K562 (cell line): ENCODE data around the gene ELOVL7. TPM values are rescaled to one million over a fixed set of nuclear protein-coding genes. Genes with fewer than 3 reads are reported as not detected.

Experiments used
- BHLHE40 ChIP-seq: IDR thresholded peaks from 2 replicates; pipeline ENCODE4 v1.6.1; 2011; ENCODE audit warnings: low read length, improper control_type of control experiment
- CEBPG ChIP-seq, 3 experiments: fragments of 200-800 bp in 1 of 3; sonication (Bioruptor generic) in 1 of 3; sonication (generic) in 1 of 3; formaldehyde crosslinking in 1 of 3; IDR thresholded peaks in 2 of 3; conservative IDR thresholded peaks in 1 of 3; 2 replicates each; pipeline versions ENCODE4 v1.6.1 to v1.8.0; 2016 to 2022; ENCODE audit warnings: missing compliant biosample characterization in 2 of 3, missing genetic modification characterization in 2 of 3, mild to moderate bottlenecking in 1 of 3, missing genetic modification reagents in 1 of 3
- CUX1 ChIP-seq: fragments of 200-800 bp; sonication (Bioruptor generic); IDR thresholded peaks from 2 replicates; pipeline ENCODE4 v1.6.1; 2016; ENCODE audit warnings: missing genetic modification characterization, missing compliant biosample characterization
- DPF2 ChIP-seq: fragments of 450-650 bp; IDR thresholded peaks from 2 replicates; pipeline ENCODE4 v1.6.1; 2016
- ELF4 ChIP-seq: fragments of 450-650 bp; formaldehyde crosslinking; IDR thresholded peaks from 2 replicates; pipeline ENCODE4 v1.4.0; 2022; ENCODE audit warnings: missing genetic modification characterization
- ETV5 ChIP-seq: sonication (generic); formaldehyde crosslinking; IDR thresholded peaks from 2 replicates; pipeline ENCODE4 v1.4.0; 2020; ENCODE audit warnings: low read depth, mild to moderate bottlenecking, missing genetic modification reagents
- ETV6 ChIP-seq, 3 experiments: fragments of 150-350 bp in 1 of 3; sonication (generic) in 1 of 3; formaldehyde crosslinking in 1 of 3; IDR thresholded peaks; 2 replicates each; pipeline versions ENCODE4 v1.6.1 to v1.8.0; 2014 to 2022; ENCODE audit warnings: borderline replicate concordance in 2 of 3, low read depth in 2 of 3, antibody characterized with exemption in 1 of 3, low read length in 1 of 3, mild to moderate bottlenecking in 1 of 3, missing genetic modification reagents in 1 of 3
- MCM2 ChIP-seq: fragments of 450-650 bp; IDR thresholded peaks from 2 replicates; pipeline ENCODE4 v1.6.1; 2017; ENCODE audit warnings: low read depth, mild to moderate bottlenecking
- SAFB ChIP-seq: fragments of 200-400 bp; formaldehyde crosslinking; IDR thresholded peaks from 2 replicates; pipeline ENCODE4 v1.6.1; 2017; ENCODE audit warnings: low read depth, low read length, borderline replicate concordance
- SRF ChIP-seq, 2 experiments: fragments of 250-450, 450-650 bp in 1 of 2; sonication (Bioruptor Pico) in 1 of 2; sonication (generic) in 1 of 2; formaldehyde crosslinking; IDR thresholded peaks; 2 replicates each; pipeline versions ENCODE4 v1.5.0 to v1.5.1; 2020 to 2022; ENCODE audit warnings: mild to moderate bottlenecking in 1 of 2, missing genetic modification reagents in 1 of 2
- TAF7 ChIP-seq: fragments of 450-650 bp; IDR thresholded peaks from 2 replicates; pipeline ENCODE4 v1.6.1; 2016; ENCODE audit warnings: missing genetic modification characterization, missing compliant biosample characterization
- polyA plus RNA-seq, 8 experiments: library from polyadenylated mRNA; depleted of rRNA in 4 of 8; stranded (reverse) in 5 of 8; unstranded in 3 of 8; fragments of >200 nt; fragmentation: Nextera tagmentation in 2 of 8; fragmentation: Illumina TruSeq in 1 of 8; extraction: Ambion mirVana in 2 of 8; extraction: Trizol in 1 of 8; gene quantifications; 2 replicates each; pipeline versions ENCODE4 v1.2.1 to v1.2.3, GENCODE V29; 2011 to 2014; ENCODE audit warnings: inconsistent platforms in 1 of 8, missing spikeins in 1 of 8
- total RNA-seq, 7 experiments: library from RNA; depleted of rRNA in 6 of 7; stranded (reverse); fragments of >200 nt in 6 of 7; fragmentation: Illumina TruSeq in 2 of 7; extraction: Trizol in 2 of 7; gene quantifications; 2 replicates each; pipeline versions ENCODE4 v1.2.1 to v1.2.3, GENCODE V29; 2011 to 2021; ENCODE audit warnings: low replicate concordance in 1 of 7

Gene ELOVL7
- total and polyA plus RNA-seq, 9 of the 15 experiments (the other 6 are each of a cell fraction or from before 2014, with no cell fraction given), result 4.5 to 12.3 (median 6.9) TPM

- TF ChIP-seq CEBPG (CRISPR knock-in tag; IDR thresholded peaks at IDR 0.05) (no peak), CEBPG (tag; conservative IDR thresholded peaks at IDR 0.05 in 1 of 2, IDR thresholded peaks at IDR 0.05 in 1 of 2) (no peak), CUX1 (CRISPR knock-in tag) (no peak), ETV5 (CRISPR knock-in tag) (no peak), TAF7 (tag) (no peak), ETV6 (IDR thresholded peaks at IDR 0.05; ENCODE audit: borderline replicate concordance in 1 of 2, low read depth in 2 of 2, low read length in 1 of 2) (no peak), ETV6 (CRISPR knock-in tag; IDR thresholded peaks at IDR 0.05; ENCODE audit: borderline replicate concordance) (no peak), BHLHE40 (no peak), SAFB (no peak), SRF (CRISPR knock-in tag; IDR thresholded peaks at IDR 0.05) (no peak), ELF4 (no peak), MCM2 (no peak), DPF2 (no peak)
Measured at GRCh38 chr5:60841361-60841760, 2.7 kb downstream of the ELOVL7 start (continued).
